GM19455 (cell line): ENCODE measurements around the gene ZNF768.
A peak's percentile ranks its signal among the peaks of the same experiment; 100 is the strongest.

ENCODE experiments used
- ATAC-seq: cut with Tn5 transposase; IDR thresholded peaks from one replicate; pipeline ENCODE4 v1.9.1; 2021; ENCODE audit not compliant: unreplicated experiment

ZNF768 gene

GRCh38 chr16:30526137-30526822 lies at the start of gene ZNF768:
Gene ZNF768, minus strand, starts transcription at chr16:30526566. Its CDS starts 153 bp downstream, at chr16:30526413.
- peak; percentile 22 for ATAC-seq

- no peak for ATAC-seq
Measured at GRCh38 chr16:30574678-30575077, 48.3 kb upstream of the ZNF768 start.

- ATAC-seq, result peak; percentile 66
Measured at GRCh38 chr16:30571445-30572322, 45.3 kb upstream of the ZNF768 start, which contains the start of gene ZNF688. Gene ZNF688, minus strand, starts transcription at chr16:30571714. Its CDS starts 85 bp downstream, at chr16:30571629.

GRCh38 chr16:30570636-30571444 lies 44.5 kb upstream of the ZNF768 start:
- no peak for ATAC-seq

- ATAC-seq, result no peak
Measured at GRCh38 chr16:30569746-30570635, 43.6 kb upstream of the ZNF768 start.

GRCh38 chr16:30569281-30569680 lies 42.9 kb upstream of the ZNF768 start:
- no peak for ATAC-seq

GRCh38 chr16:30567991-30568638 lies 41.7 kb upstream of the ZNF768 start:
- ATAC-seq, result no peak

- no peak for ATAC-seq
Measured at GRCh38 chr16:30567160-30567990, 41.0 kb upstream of the ZNF768 start.

GRCh38 chr16:30566531-30566930 lies 40.2 kb upstream of the ZNF768 start:
- no peak for ATAC-seq

GRCh38 chr16:30565984-30566383 lies 39.6 kb upstream of the ZNF768 start:
- ATAC-seq, result no peak

GRCh38 chr16:30565526-30565925 lies 39.2 kb upstream of the ZNF768 start:
- ATAC-seq, result no peak

GRCh38 chr16:30562021-30562420 lies 35.7 kb upstream of the ZNF768 start:
- no peak for ATAC-seq

GRCh38 chr16:30561089-30561816 lies 34.9 kb upstream of the ZNF768 start:
- ATAC-seq, result no peak

GRCh38 chr16:30559690-30560089 lies 33.3 kb upstream of the ZNF768 start:
- ATAC-seq, result no peak

- ATAC-seq, result no peak
Measured at GRCh38 chr16:30558789-30559377, 32.5 kb upstream of the ZNF768 start.

GRCh38 chr16:30557957-30558788 lies 31.8 kb upstream of the ZNF768 start, which contains the start of gene ZNF764:
Gene ZNF764, minus strand, starts transcription at chr16:30558374. Its CDS starts 192 bp downstream, at chr16:30558182.
- peak; percentile 85 for ATAC-seq

- ATAC-seq, result no peak
Measured at GRCh38 chr16:30557707-30557956, 31.3 kb upstream of the ZNF768 start.
